NCI-H2107 (cell line): Measurements from ENCODE around the gene ATP11A.
"Not testable (repeated sequence)": the region's sequence is repeated elsewhere in the genome, so short reads cannot be mapped to it uniquely, and the experiment has no call there.

ENCODE experiments used
- DNase-seq: peaks from one replicate; lab custom pipeline; 2025; lab: John Stamatoyannopoulos, UW

ATP11A gene

DNA sequence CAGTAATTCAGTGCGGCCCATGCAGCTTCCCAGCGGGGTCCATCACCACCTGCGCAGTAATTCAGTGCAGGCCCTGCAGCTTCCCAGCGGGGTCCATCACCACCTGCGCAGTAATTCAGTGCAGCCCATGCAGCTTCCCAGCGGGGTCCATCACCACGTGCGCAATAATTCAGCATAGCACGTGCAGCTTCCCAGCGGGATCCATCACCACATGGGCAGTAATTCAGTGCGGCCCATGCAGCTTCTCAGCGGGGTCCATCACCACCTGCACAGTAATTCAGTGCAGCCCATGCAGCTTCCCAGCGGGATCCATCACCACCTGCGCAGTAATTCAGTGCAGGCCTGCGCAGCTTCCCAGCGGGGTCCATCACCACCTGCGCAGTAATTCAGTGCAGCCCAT lies 173.5 kb downstream of the ATP11A start:
- DNase-seq = not testable (repeated sequence)

DNA sequence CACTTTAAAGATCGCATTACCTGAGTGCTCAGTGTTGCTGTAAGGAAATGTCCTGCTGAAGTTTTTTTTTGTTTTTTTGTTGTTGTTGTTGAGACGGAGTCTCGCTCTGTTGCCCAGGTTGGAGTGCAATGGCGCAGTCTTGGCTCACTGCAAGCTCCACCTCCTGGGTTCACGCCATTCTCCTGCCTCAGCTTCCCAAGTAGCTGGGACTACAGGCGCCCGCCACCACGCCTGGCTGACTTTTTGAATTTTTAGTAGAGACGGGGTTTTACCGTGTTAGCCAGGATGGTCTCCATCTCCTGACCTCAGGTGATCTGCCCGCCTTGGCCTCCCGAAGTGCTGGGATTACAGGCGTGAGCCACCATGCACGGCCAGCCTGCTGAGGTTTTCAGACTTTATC lies 175.6 kb downstream of the ATP11A start:
- DNase-seq = not testable (repeated sequence)

DNA sequence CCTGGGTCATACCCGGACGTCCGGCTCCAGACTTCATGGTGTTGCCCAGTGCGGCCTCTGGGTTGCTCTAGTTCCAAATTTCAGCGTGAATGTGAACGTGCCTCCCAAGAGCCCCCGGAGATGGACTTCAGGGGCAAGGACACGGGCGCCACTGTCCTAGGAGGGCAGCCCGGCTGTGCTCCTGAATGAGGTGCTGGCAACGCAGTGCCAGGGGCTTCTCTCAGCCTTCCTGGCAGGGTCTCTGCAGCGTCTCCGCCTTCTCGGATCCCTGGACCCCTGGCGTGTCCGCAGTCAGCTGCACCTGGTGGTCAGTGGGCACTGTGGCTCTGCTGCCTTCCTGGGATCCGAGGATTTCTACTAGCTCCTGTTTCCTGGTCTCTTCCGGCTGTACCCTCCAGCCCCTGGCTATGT lies 177.5 kb downstream of the ATP11A start:
- DNase-seq = no peak

DNA sequence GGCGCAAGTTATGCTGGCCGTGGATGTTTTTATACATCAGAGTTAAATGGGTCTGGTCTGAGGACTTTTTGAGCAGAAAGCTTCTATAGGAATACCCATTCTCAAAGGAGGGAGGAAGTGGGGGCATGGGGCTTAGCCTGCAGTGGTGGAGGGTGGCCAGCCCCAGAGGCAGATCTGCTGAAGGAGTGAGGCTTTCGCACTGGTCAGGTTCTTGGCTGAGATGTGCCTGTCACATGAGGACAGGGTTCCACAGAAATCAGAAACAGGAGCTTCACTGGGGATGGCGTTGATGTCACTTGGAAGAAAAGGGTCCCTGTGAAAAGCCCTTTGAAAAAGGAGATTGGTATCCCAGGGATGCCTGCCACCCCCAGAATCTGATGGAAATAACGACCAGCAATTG lies 178.5 kb downstream of the ATP11A start:
- no peak for DNase-seq

DNA sequence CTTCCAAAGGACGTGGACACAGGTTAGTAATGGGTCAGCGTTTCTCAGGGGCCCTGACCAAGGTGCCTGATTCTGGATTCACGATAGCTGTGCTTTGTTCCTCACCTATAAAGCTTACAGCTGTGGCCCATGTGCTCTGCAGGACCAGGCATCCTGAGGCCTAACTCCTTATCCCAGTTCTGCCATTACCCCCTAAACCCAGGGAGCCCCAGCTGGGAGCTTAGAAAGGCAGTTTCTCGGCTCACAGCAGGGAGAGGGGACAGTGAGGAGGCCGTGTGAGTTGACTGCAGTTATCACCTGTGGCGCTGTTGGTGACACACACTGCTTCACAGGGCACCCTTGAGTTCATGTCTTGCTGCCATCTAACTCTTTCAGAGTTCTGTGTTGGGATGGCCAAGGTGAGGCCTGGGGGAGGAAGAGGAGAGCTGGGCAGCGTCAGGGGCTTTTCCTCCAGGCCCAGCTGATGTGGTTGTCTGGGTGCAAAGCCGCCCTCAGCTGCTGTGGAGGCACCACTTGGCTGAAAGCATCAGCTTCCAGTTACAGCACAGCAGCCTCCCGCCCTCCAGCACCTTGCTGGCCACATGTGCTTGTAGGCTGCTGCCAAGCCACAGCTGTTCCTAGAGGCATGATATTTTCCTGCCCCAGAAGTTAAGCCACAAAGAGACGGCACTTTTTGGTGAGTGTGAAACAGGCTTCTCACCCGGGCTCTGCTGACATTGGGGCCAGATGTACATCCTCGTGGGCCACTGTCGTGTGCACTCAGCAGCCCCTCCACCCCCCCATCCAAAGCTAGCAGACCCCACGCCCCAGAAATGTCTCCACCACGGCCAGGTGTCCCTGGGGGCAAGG lies 179.6 kb downstream of the ATP11A start:
- no peak for DNase-seq

DNA sequence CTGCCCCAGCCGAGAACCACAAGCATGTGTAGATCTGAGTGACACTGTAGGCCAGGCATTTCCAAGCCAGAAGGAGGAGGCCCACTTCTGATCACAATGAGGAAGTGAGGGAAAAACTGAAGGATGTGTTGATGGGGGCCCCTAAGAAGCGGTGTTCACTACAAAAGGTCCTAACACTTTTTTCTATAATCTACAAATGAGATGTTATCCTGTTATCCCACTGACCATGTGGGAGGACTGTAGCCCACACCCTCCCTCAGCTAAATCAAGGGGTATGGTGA lies 180.2 kb downstream of the ATP11A start:
- no peak for DNase-seq

DNA sequence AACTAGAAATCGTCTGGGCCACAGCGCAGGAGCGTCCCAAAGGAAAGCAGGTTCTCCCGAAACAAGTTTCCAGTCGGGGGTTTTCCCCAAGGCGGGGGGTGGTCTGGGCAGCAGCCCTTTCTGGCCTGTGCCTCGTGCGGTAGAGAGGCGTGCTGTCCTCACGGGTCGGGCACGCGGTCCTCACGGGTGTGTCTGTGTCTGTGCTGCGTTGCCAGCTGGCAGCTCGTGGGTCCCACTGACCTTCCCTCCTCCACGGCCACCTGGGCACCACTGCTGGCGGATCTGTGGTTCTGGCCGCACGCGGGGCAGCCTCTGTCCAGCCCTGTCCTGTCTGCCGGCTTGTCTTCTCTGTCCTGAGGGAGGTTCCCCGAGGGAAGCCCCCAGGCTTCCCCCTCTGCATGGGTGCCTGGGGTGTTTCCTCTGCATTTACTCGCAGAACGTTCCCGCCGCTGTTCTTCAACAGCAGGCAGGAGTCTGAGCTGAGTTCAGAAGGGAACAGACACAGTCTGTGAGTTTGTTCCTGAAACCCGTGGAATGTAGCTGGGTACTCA lies 181.0 kb downstream of the ATP11A start:
- DNase-seq = no peak

DNA sequence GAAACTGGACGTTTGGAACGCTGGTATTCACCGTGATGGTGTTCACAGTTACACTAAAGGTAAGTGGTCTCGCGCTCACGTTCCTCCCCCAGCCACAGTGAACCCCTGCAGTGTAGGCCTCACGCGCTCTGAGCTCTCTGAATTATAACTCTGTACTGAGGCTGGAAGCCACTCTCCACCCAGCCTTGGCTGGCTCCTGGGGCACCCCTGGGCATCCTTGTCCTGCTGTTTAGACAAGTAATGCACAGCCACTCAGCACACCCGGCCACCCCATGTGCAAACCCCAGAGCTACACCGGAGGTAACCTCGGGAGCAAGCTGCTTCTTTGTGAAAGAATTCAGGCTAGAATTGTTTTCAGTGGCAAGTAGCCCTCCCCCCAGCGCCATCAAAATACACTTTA lies 181.9 kb downstream of the ATP11A start:
- no peak for DNase-seq

DNA sequence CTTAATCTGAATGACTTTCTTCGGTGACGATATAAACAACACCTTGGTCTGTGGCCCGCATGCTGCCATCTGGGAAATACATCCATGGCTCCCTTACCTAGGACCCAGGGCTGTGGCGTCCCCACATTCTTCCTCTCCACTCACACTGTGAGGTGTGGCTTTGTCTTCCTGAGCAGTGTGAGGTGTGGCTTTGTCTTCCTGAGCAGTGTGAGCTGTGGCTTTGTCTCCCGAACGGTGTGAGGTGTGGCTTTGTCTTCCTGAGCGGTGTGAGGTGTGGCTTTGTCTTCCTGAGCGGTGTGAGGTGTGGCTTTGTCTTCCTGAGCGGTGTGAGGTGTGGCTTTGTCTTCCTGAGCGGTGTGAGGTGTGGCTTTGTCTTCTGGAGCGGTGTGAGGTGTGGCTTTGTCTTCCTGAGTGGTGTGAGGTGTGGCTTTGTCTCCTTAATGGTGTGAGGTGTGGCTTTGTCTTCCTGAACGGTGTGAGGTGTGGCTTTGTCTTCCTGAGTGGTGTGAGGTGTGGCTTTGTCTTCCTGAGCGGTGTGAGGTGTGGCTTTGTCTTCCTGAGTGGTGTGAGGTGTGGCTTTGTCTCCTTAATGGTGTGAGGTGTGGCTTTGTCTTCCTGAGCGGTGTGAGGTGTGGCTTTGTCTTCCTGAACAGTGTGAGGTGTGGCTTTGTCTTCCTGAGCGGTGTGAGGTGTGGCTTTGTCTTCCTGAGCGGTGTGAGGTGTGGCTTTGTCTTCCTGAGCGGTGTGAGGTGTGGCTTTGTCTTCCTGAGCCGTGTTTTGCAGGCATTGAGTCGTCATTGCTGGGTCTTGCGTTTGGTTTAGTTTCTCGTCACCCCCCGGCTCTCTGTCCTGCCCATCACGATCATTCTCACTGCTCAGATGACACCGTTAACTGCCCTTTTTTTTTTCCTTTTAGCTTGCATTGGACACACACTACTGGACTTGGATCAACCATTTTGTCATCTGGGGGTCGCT lies 183.1 kb downstream of the ATP11A start:
- DNase-seq = not testable (repeated sequence)

DNA sequence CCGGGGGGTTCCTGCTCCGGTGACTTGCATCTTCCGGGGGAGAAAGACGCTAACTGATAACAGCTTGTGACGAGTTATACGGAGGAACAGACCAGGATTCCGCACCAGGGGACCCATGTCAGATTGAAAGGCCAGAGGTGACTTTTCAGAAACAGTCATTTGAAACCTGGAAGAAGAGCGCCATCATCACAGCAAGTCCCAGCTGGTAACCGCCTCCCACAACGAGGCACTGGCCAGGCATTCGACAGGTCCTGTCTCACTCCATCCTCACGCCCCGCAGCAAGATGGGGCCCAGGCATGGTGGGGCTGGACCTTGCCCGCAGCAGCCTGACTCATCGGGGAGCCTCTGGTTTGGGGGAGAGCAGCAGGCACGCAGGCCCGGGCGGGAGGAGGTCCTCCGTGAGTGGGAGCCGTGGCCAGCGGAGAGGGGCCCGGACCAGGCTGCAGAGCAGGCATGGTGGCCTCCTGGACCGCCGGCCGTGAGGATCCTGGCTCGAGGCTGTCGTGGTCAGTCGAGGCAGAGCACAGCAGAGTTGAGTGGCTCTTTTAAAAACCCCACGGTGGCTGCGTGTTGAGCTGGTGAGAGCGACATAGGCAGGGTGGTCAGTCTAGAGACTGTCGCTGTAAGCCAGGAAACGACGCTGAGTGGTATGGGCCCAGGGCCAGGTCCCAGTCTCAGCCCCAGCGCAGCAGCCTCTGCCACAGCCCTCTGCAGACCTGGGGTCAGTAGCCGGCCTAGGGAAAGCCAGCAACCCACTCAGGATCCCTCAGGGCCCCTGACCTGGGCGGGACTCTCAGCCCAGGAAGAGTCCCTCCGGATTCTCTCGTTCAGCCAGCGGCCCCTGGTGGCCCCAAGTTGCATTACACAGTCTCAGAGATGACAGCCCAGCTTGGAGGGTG lies 184.3 kb downstream of the ATP11A start:
- DNase-seq = peak; percentile 51

DNA sequence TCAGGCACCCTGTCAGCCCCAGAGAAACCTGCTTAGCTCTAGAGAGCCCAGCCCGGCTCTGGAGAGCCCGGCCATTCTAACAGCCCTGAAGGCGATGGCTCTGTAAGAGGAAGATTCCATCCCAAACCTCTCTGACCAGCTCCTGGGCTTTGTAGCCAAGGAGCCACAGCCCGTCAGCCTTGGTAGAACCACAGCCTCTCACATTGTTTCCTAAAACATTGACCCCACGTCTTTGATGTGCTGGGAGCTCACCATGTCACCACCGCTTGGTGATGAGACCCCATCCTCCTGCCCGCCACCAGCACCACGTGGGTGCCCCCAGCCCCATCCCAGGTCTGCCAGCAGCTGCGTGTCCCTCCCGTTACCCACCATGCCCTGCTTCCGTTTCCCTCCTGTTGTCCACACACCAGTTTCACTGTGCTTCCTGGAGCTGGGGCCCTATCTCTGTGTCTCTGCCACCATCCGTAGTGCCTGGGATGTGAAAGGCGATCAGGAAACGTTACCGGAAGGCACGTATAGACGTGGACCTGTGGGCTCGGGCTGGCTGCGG lies 185.0 kb downstream of the ATP11A start:
- DNase-seq = no peak

DNA sequence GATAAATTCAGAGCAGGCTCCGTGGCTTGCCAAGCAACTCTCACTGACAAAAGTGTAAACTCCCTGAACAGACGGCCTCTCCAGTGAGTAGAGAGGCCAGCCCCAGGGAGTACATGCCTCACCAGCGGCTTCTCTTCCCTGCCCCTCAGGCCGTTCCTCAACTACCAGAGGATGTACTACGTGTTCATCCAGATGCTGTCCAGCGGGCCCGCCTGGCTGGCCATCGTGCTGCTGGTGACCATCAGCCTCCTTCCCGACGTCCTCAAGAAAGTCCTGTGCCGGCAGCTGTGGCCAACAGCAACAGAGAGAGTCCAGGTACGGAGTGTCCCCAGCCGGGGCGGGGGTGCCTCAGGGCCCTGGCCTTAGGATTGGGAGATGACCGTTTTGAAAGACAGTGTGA lies 185.8 kb downstream of the ATP11A start:
- no peak for DNase-seq

DNA sequence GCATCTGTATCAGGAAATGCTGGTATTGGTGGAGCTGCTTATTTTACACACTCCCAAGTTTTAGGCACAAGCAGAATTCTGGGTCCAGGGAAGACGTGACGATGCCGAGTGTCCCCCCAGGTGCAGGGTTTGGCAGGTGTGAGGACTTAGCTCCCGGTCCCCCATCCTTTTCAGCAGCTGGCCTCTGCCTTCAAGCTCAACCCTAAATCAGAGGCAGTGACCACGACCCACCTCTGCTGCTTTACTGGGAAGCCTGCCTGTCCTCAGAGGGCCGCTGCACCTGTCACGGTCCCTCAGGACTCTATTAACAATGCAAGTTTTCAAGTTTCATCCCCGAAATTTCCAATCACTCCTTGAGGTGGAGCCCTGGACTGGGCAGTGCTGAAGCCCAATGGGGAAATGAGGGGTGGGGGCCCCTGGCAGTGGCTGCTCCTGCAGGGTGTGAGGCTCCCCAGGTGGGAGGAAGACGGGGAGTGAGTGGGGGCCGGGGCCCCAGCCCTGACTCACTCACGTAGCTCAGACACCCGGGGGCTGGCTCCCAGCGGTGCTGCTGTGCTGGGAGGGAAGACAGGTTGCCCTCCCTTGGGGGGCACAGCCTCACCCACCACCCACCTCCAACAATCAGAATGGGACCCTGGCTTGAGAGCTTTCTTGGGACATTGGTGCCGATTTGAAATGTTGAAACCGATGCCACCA lies 186.6 kb downstream of the ATP11A start:
- no peak for DNase-seq

DNA sequence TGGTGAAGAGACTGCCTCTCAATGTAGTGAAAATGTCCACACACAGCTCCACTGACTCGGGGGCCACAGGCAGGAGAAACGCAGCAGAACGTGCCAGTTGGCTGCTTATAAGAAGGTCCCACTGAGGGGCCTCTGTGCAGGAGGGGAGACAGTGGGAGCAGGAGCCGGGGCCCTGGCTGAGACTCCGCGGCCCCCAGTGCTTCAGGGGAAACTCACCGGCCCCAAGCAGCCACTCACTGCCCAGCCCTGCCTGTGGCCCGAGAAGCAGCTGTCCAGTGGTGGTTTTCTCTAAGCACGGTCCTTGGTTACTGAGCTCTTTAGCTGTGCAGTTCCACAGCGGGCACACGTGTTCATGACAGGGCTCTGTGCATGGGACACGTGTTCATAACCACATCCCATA lies 187.2 kb downstream of the ATP11A start:
- DNase-seq = no peak

DNA sequence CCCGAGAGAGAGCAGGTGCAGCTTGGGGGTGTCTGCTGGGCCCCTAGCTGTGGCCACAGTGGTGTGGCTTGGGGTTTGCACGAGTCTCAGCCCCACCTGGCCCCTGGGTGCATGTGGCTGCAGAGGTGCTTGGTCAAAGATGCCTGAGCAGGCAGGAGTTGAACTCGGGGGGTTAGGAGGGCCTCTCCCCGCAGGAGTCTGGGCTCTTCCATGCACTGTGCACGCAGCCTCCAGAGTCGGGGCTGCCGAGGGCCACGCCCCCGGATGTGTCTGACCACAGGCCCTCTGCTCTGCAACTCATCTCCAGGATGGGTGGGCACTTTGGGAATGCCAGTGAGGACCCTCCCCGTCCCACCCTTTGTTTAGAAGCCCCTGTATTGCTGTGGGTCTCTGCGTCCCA lies 187.7 kb downstream of the ATP11A start:
- no peak for DNase-seq

DNA sequence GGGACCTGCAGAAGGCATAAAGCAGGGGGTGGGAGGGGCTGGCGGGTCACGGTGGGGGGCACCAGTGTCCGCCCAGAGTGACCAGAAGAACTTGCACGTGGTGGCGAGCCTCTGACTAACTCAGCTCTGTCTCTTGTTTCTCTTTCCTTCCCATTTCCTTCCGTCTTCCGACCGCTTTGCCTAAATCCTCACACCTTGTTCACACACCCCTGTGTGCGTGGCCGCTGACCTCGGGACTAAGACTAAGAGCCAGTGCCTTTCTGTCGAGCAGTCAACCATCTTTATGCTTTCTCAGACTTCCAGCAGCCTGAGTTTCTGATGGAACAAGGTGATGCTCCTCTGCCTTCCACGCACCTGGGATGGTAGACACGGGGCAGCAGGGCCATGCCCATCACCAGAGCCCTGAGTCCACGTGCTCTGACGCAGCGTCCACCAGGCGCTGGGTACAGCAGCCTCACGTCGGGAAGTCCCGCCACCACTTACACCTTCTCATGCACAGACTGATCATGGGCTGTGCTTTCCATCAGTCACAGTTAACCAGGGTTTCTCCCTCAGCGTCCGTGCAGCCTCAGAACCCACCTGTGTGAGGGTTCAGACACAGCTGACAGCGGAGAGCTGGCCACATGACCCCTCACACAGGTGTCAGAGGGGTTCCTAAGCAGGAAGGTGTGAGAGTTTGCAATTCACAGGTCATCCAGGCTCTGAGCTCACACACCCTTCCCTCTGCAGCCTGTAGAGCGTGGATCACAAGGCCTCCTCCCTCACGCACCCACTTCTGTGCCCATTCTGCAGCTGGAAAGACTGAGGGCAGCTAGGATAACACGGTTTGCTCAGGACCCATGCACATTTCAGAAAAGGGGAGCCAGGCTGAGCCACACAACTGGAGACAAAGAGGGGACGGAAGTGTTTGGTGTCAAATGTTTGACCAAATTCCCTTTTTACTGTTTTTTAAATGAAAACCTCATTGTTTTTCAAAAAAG lies 188.4 kb downstream of the ATP11A start:
- no peak for DNase-seq

DNA sequence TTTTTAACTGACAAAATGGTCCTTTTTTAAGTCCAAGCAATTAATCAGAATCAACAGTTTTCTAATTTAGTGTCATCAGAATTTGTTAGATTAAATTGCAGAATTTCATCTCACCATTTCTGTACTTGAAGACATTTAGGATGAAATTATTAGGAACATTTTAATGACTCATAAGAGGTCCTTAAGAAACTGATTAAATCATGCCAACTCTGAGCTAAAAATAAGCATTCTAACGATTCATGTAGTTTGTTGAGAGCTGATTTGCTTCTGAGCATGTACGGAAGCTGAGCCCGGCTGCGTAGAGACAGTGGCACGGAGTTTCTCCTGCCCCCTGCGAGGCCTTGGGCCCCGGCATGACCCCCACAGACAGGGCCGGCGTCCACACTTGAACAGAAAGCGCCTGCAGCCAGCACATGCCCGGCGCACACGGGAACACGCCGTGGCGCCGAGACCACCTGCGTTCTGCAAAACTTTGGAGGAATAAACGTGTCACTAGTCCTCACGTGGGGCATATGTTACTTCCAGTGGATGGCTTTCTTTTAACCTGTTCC lies 189.5 kb downstream of the ATP11A start:
- DNase-seq = no peak

DNA sequence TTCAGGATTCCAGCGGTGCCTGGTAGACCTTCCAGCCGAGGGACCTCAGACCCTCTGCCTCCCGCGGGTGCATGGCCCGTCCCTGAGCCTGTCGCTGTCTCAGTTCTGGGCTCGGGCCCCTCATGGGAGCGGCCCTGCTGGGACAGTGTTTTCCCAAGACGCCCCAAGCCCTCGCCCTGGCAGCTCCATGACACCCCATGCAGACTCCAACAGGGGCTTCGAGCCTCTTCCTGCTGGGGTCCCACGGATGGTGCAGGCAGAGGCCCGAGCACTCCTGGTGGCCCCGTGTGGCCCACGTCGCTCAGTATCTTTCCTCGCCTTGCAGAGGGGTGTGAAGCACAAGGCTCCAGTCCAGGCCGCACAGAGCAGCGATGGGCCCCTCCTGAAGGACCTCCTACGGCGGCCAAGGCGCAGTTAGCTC lies 190.4 kb downstream of the ATP11A start:
- DNase-seq = no peak

DNA sequence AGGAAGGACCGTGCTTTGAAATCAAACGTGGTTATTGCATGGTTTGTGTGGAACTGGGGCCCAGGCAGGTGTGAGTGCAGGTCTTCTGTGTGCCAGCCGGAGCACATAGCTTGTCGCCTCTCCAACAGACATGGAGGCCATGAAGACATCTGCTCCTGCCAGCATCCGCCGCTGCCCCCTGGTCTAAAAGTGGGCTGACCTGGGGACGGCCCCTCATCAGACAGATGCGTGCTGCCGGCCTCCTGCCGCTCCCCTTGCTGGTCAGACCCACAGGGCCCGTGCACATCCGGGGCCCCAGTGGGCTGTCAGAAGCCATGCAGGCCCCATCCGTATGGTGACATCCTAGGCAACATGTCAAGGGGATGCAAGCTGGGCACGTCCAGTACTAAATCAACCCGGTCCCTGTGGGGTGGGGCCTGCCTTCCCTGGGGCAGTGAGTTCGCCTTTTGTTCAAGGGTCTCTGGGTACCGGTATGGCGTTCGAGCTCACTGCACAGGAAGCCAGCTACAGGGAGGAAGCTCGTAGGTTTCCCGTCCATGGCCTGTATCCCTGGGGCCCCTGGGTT lies 191.2 kb downstream of the ATP11A start:
- no peak for DNase-seq
